GM18867 (cell line): ENCODE measurements around the gene KRT1.
"Not testable (repeated sequence)": the region's sequence is repeated elsewhere in the genome, so short reads cannot be mapped to it uniquely, and the experiment has no call there.

Experiments
- ATAC-seq: cut with Tn5 transposase; IDR thresholded peaks from one replicate; pipeline ENCODE4 v1.9.1; 2021; ENCODE audit warnings: mild to moderate bottlenecking, moderate library complexity; ENCODE audit not compliant: unreplicated experiment

The KRT1 gene

DNA sequence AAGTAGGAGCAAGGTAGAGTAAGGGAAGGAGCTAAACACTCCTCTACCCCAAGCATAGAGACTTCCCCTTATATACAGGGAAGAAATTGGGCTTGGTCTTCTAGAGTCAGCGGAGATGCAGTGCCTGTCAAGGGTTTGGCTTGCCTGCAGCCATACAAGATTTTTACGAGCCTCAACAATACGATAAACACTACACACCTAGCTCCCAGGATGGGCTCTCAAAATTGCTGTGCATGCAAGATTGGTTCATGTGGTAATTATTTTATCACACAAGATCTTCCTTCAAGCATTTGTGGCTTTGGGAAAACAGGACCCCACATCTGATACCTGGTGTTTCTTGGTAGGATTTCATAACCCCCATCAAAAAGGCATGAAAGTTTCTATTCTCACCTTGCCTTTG lies at the start of gene KRT1:
TSS of gene KRT1 (minus strand) at position 45 of the 400 bp plus-strand sequence. CDS start 59 bp downstream, outside the sequence.
- no peak for ATAC-seq

DNA sequence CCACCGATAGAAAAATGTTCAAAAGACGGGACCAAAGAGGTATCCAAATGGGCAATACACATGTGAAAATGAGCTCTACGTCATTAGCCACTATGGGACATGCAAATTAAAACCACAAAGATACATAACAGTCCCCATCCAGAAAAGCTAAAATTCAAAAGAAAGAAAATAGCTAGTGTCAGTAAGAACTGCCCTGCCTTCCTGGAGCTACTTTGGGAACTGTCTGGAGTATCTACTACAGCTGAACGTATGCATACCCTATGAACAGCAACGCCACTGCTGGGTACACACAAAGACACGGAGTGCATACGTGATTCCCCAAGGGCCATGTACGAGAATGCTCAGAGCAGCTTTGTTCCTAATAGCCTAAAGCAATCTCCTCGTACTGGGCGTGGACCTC lies 48.9 kb upstream of the KRT1 start:
- no peak for ATAC-seq

DNA sequence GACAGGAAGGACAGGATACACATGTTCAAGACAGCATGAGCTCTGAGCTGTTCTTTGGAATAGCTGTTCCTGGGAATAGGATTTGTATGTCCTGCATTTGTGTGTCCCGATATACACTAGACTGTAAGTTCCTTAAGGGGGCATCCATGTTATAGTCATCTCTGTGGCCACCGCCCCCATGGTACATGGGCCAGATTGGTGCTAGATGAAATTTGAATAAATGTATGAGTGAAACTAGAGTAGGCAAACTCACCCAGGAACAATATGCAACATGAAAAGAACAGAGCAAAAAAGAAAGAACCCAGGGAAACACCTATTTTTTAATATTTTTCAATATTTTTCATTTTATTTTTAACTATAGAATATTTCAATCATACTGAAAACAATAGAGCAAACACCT lies 48.2 kb upstream of the KRT1 start:
- no peak for ATAC-seq

DNA sequence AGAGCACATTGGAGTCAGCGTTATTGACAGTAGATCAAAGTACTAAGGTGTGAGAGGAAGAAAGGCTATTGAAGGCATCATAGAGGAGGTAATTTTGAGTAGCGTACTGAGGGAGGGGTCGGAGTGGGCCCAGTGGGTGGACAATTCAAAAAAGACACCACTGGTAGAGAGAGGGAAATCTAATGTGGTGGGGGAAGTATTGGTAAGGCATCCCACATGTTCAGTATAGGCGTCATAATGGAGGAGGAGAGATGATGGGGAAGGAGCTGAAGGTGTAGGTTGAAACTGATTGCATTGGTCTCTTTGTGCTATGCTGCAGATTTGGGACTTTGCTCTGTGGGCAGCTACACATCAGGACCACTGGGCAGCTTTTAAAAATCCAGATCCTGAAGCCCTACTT lies 46.8 kb upstream of the KRT1 start:
- no peak for ATAC-seq

DNA sequence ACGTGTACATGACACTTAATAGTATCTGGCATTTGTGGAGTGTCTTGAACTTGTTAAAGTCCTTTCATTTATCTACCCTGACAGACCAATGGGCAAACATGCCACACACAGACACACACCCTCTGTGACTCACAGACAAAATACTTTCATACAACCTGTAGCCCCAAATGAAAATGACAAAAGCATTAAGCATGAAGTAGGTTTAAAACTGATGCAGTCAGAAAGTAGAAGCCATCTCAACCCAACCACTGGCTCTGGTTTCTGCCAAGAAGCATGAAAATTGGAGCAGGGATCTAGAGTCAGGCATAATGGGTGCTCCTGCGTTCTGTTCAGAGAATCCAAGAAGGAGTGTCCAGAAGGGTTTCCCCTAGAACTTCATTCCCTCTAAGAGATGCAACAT lies 46.2 kb upstream of the KRT1 start:
- ATAC-seq: no peak

DNA sequence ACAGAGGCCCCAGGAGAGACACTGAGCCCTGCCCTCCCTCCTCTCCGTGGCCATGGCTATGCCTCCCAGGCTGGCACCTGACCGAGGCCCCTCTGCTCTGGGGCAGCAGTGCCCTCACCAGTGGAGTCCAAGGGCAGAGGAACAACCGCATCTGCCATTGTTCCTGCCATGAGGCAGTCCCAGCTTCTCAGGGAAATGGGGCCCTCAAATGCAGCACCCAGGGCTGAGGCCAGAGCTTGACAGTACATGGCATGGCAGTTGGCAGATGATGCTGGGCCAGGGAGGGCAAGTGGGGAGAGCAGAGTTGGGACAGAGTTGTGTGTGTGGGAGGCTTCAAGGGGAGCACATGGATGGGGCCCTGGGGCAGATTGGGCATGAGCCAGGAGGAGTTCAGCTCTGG lies 44.2 kb upstream of the KRT1 start:
- no peak for ATAC-seq

DNA sequence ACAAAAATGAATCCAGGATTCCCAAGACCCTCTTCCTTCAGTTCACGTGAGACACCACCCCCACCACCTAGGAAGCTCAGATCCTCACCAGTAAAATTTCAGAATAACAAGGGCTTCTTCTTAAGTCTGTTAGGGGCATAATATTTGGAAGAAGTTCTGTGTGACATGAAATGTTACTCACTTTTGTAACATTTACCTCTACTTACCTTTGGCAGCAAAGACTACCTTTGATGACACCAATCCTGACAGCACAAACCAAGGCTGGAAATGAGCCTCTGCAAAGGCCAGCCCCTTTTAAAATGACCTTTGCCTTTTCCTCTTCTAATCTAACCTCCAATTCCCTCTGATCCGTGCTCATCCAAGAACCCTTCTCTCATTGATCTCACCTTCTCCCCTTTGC lies 42.5 kb upstream of the KRT1 start:
- ATAC-seq: no peak

DNA sequence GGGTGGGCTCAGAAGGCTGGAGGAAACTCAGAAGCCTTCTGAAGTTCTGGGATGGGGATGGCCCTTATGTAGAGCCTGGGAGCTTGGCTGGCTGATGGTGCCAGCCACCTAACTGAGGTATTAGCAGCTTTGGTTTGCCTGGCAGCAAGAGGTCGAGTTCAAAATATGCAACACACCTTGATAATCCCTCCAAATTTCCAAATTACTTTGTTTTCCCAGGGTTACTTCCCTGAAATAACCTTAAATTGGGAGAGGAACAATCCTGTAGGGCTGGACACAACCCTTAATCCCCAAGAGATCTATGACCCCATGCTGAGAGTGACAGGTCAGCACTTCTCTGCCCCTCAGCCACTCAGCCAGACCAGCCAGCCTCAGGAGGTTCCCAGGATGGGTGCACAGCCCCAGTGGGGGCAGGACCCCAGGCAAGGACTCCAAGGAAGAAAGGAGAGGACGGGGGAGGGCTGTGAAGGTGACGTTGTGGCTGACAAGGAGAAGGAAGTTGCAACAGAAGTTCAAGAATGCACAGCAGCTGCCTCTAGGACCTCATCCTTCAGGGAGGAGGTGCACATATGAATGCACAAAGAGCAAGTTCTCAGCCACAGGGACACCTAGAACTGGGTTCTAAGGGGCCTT lies 41.7 kb upstream of the KRT1 start:
- ATAC-seq: no peak

DNA sequence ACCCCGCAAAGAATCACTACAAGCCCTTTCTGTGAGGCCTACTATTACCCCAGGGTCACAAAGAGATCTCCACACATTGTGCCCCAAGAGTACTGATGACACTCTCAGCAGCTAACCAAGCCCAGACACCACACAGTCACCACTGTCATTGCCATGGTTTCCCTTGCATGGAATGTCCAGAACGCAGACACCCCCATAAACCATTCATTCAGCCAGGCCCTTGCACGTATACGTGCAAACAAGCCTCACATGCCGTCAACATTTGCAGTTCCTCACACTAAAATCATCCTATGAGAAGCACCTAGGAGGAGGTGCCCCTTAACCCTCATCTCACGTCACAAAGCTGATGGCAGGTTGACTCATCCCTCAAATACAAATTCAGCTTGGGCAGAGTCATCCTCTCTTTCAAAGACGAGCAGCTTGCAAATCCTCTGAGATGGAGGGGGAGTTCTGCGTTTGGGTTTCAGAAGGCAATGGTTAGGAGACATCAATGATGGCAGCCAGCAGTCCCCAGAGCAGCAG lies 40.2 kb upstream of the KRT1 start:
- no peak for ATAC-seq

DNA sequence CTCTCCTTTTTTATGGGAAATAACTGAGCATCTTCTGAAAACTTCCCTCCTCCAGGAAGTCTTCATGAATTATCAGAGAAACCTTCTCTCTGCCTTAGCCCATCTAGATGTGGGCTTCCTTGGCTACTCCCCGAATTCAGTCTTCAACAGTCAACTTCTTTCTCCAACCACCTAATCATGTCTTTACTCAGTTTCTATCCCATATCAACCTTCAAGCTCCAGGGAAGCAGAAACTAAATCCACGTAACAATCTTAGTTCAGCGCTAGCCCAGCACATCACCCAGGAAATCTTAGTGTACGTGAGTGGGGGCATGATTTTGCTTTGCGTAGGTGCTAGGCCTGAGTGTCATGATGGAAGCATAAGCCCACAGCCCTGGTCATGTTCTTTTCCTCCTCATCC lies 35.9 kb upstream of the KRT1 start:
- no peak for ATAC-seq

DNA sequence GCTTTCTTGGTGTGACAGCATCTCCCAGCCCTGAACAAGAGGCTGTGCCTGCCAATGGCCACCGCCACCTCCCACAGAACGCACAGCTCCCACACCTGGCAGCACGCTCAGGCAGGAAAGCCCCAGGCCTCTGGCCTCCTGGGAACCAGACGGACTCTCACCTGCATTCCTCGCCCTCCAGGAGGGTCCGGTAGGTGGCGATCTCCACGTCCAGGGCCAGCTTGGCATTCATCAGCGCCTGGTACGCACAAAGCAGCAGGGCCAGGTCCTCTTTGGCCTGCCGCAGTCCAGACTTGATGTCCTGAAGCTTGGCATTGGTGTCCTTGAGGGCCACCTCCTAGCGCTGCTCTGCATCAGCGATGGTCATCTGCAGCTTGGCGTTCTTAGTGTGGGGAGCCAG lies 35.2 kb upstream of the KRT1 start:
- ATAC-seq: no peak

DNA sequence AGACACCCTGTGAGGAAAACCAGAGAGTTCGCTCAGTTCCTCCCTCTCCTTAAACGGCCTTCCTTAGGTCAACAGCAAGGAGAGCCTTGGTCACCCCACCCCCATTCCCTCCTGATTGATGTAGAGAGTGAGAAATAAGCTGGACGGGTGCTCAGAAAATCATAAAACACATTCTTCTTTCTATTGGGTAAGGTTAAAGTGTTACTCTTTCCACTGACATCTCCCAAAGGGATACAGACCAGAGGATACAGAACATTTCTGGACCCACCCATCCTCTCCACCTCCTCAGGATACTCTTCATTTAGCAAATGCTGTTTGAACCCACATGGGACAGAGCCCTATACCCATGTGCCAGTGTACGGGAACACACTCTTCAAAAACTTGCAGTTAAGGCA lies 34.7 kb upstream of the KRT1 start:
- no peak for ATAC-seq

DNA sequence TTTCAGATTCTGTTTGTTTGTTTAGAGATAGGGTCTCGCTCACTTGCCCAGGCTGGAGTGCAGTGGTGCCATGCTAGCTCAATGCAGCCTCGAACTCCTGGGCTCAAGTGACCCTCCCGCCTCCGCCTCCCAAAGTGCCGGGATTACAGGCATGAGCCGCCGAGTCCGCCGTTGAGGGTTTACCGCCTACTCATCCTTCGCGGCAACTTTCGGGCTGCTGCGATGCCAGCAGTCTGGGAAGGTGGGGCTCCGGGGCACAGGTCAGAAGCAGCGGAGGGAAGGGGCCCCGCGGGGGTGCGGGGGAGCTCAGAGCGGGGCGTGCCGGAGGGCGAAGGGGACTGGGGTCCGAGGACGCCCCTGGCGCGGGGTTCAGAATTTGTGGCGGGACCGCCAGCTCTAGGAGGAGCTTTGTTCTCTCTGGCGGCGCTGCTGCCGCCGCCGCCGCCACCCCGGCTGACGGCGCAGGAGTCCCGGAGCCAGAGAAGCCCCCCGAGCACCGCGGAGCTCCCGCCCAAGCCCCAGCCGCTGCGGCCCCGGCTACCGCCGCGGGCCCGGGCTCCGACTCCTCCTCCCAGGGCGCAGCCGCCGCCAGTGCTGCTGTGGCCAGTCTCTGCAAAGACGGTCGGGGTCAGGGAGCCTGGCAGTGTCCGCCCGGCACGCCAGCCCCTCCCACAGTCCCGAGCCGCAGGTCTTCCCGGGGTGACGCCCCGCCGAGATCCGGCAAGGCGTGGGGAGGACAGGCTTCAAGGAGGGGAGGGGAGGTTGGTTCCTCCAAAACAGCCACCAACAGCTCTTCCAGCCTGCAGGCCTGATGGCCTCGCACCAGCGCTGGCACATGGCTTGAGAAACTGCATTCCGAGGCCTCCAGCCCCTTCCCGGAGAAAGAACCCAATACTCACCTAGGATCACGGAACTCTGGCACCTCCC lies 34.0 kb upstream of the KRT1 start:
- no peak for ATAC-seq

DNA sequence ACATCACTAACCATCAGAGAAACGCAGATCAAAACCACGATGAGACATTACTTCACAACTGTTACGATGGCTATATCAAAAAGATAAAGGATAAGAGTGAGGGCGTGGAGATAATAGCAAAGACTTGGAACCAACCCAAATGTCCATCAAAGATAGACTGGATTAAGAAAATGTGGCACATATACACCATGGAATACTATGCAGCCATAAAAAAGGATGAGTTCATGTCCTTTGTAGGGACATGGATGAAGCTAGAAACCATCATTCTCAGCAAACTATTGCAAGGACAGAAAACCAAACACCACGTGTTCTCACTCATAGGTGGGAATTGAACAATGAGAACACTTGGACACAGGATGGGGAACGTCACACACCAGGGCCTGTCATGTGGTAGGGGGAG lies 31.9 kb upstream of the KRT1 start:
- not testable (repeated sequence) for ATAC-seq

DNA sequence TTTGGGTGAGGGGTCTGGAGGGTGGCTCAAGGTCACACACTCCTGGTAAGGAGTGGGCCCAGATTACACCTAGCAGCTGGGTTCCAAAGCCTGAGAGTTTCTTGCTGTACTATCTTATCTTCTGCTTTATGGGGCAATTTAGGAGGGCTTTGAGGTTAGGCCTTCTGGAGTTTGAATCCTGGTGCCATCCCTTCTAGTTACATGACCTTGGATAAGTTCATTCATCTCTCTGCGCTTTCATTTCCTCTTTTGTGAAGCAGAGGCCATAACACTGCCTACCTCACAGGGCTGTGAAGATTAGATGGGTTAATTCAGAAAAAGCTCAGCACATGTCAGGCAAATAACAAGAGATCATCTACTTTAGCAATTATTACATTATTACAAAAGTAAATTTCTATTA lies 30.5 kb upstream of the KRT1 start:
- no peak for ATAC-seq

DNA sequence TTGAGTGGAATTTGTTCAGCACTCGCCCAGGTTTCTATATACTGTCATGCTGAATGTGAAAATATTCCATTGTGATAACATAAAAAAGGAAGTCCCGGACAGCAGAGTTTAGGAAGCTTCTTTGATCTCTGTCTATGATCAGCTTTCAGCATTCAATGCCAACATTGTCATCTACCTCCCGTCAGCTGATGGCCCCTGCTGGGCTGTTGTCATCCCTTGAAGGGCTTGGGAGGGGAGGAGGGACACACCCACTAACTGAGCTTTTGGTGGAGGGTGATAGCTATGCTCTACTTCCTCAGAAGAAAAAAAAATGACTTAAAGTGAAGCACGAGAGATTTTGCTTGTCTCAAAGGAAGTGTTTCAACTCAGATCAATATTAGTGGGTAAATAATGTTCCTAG lies 27.8 kb upstream of the KRT1 start:
- ATAC-seq: no peak

DNA sequence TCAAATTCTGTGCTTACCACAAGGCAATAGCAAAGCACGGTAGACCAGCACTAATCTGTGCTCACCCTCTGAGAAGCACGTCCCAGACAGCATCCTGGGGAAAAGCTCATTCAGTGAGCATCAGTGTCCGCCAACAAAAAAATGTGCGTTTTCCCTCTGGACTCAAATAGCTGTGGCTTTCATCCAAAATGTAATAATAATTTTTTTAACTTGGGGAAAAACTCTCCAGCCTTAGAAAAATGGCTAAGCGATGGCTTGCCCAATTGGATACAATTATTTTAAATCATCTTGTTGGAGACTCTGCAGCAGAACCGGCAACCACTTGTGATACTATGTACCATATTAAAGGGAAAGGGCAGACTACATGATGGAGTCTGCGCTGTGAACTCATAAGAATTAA lies 24.3 kb upstream of the KRT1 start:
- no peak for ATAC-seq

DNA sequence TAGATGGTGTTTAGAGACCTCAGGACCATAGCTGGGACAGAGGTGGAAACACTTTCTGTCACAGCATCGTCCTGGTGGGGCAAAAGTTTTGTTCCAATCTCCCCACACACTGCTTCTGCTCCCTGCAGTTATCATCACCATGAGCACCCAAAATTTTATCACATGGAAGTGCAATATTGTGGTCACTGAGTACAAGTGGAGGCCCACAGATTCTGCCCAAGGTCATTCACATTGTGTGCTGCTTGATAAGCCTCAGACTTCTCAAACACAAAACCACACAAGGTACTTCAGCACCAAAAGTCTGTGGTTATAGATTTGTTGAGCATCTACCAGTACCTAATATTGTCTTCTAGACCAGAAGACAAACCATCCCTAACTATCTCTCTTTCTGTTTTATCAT lies 23.7 kb upstream of the KRT1 start:
- no peak for ATAC-seq

DNA sequence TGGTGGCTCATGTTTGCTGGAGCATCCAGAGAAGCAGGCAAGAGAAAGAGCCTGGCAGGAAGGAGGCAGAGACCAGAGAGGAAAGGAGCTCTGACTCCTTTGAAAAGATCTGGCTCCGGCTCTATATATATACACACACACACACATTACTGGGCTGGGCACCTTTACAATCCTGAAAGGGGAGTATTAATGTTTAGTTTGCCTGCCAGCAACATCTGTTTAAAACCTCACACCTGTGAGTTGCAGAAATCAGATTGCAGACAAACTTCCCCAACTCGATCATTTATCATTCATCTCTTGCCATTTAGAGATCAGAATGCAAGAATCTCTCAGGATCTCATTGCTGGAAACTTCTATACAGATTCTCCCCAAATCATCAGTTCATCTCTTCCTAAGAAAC lies 23.2 kb upstream of the KRT1 start, which contains the start of gene KRT77:
TSS of gene KRT77 (minus strand) at position 101 of the 400 bp plus-strand sequence. CDS start at position 11, 90 bp downstream.
- no peak for ATAC-seq

DNA sequence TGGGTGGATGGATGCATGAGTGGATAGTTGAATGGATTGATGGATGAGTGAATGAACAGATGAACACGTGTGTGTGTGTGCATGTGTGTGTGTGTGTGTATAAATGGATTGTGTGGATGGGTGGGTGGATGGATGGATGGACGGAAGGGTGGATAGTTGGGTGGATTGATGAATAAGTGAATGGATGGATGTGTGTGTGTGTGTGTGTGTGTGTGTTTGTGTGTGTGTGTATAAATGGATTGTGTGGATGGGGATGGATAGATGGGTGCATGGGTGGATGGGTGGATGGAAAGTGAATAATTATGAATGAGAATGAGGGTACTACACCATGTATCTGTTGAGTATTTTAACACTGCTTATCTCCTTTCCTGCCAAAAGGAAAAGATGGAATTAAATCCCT lies 22.1 kb upstream of the KRT1 start:
- no peak for ATAC-seq

DNA sequence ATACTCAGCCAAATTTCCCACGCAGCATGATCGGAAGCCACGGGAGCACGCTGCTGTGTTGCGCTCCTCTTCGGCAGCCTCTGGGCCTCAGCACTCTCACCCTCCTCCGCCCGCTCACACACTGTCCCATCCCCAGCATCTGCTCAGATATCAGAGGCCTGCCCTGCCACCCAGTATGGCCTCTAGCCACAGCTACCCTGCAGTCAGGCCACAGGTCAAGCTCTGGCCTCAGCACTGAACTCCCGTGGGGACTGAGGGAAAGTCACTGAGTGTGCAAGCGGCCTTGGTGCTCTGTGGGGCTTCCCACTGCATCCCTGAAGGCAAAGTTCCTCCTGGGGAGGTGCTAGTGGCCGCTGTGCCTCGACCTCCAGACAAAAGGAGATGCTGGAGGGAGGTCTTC lies 21.1 kb upstream of the KRT1 start:
- ATAC-seq: no peak

DNA sequence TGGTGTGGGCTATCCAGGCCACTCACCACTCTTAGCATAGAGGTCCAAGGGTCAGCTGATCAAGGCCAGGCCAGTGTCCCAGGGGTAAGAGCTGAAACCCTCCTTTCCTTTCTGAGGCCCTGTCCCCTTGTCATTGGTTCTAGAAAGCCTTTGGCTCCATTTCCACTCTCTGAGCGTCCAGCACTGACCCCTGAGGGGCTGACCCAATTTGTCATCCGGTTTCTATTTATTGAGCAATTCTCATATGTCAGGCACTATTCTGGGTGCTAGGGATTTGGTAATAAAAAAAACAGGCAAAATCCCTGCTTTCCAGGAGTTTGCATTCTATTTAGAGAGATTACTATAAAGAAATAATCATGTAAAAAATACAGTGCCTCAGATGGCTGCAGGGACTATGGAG lies 19.8 kb upstream of the KRT1 start:
- ATAC-seq: no peak
